CD14-positive monocyte (primary cell): ENCODE results near the gene ECI2. TPM values are rescaled to one million over a fixed set of nuclear protein-coding genes. Genes with fewer than 3 reads are reported as not detected.

ENCODE experiments used
- DNase-seq, 3 donors: peaks; one replicate each; pipeline ENCODE4 v3.0.0-alpha.2; 2011 to 2022
- H2AFZ ChIP-seq: 2 replicates; pipeline ENCODE4 v1.6.0; 2012; ENCODE audit warnings: mild to moderate bottlenecking, low read depth, low read length, inconsistent platforms; ENCODE audit not compliant: insufficient read depth, poor library complexity, severe bottlenecking
- H3K27ac ChIP-seq, 2 donors: 1 replicate in 1 of 2; 2 replicates in 1 of 2; pipeline ENCODE4 v1.5.1; 2012 to 2013; ENCODE audit warnings: low read length in 2 of 2, control low read depth in 1 of 2, inconsistent platforms in 1 of 2, low read depth in 1 of 2, mild to moderate bottlenecking in 1 of 2
- H3K27me3 ChIP-seq, 2 donors: one replicate each; pipeline versions ENCODE4 v1.6.0 to v1.6.1; 2011 to 2013; ENCODE audit warnings: low read length in 2 of 2; ENCODE audit not compliant: control insufficient read depth in 2 of 2, insufficient read depth in 2 of 2
- H3K36me3 ChIP-seq, 2 donors: replicated peaks in 1 of 2; 1 replicate in 1 of 2; 2 replicates in 1 of 2; pipeline versions ENCODE4 v1.5.1 to v1.6.1; 2012 to 2013; ENCODE audit warnings: low read length in 2 of 2, control low read depth in 1 of 2, inconsistent platforms in 1 of 2, mild to moderate bottlenecking in 1 of 2; ENCODE audit not compliant: insufficient read depth in 2 of 2, control insufficient read depth in 1 of 2
- H3K4me1 ChIP-seq, 2 donors: 1 replicate in 1 of 2; 2 replicates in 1 of 2; pipeline versions ENCODE4 v1.5.1 to v1.6.1; 2012 to 2013; ENCODE audit warnings: low read length in 2 of 2, control low read depth in 1 of 2, inconsistent platforms in 1 of 2, mild to moderate bottlenecking in 1 of 2, moderate library complexity in 1 of 2; ENCODE audit not compliant: insufficient read depth in 2 of 2, control insufficient read depth in 1 of 2
- H3K4me2 ChIP-seq: replicated peaks from 2 replicates; pipeline ENCODE3; 2012; ENCODE audit warnings: low read length, moderate library complexity, mild to moderate bottlenecking; ENCODE audit not compliant: poor library complexity, severe bottlenecking; ENCODE audit errors: extremely low read depth
- H3K4me3 ChIP-seq, 3 experiments: fragments of 200-600 bp in 1 of 3; sonication (generic) in 1 of 3; replicated peaks in 1 of 3; 1 replicate in 2 of 3; 2 replicates in 1 of 3; pipeline ENCODE4 v1.5.1; 2011 to 2013; ENCODE audit warnings: low read length in 3 of 3, mild to moderate bottlenecking in 3 of 3, control low read depth in 2 of 3, low read depth in 2 of 3, inconsistent platforms in 1 of 3, moderate library complexity in 1 of 3
- H3K79me2 ChIP-seq: 2 replicates; pipeline ENCODE4 v1.6.0; 2012; ENCODE audit warnings: mild to moderate bottlenecking, control low read depth, inconsistent platforms, low read length, moderate library complexity; ENCODE audit not compliant: insufficient read depth
- H3K9ac ChIP-seq: 2 replicates; pipeline ENCODE4 v1.6.0; 2017; ENCODE audit warnings: low read length, mild to moderate bottlenecking; ENCODE audit not compliant: insufficient read depth, poor library complexity, severe bottlenecking
- H3K9me3 ChIP-seq, 2 donors: replicated peaks in 1 of 2; 1 replicate in 1 of 2; 2 replicates in 1 of 2; pipeline versions ENCODE4 v1.5.1 to v1.6.1; 2012 to 2013; ENCODE audit warnings: low read length in 2 of 2, control low read depth in 1 of 2; ENCODE audit not compliant: control insufficient read depth in 1 of 2, insufficient read depth in 1 of 2
- H4K20me1 ChIP-seq: 2 replicates; pipeline ENCODE4 v1.6.0; 2012; ENCODE audit warnings: mild to moderate bottlenecking, low read length, control low read depth, moderate library complexity; ENCODE audit not compliant: insufficient read depth
- H3K27ac Mint-ChIP-seq, 7 donors: one replicate each; pipeline ENCODE4 v1.8.0; 2020; ENCODE audit warnings: mild to moderate bottlenecking in 7 of 7, mixed read lengths in 7 of 7, moderate library complexity in 6 of 7, inconsistent platforms in 2 of 7
- H3K27me3 Mint-ChIP-seq, 3 donors: one replicate each; pipeline ENCODE4 v1.8.0; 2021 to 2022; ENCODE audit warnings: low read depth in 3 of 3, mild to moderate bottlenecking in 3 of 3, mixed read lengths in 3 of 3, moderate library complexity in 3 of 3, inconsistent platforms in 1 of 3
- H3K36me3 Mint-ChIP-seq, 2 donors: one replicate each; pipeline ENCODE4 v1.8.0; 2020; ENCODE audit warnings: mixed read lengths in 2 of 2, inconsistent platforms in 1 of 2, mild to moderate bottlenecking in 1 of 2
- H3K4me1 Mint-ChIP-seq: one replicate; pipeline ENCODE4 v1.8.0; 2020; ENCODE audit warnings: mild to moderate bottlenecking, mixed read lengths
- H3K4me3 Mint-ChIP-seq, 2 donors: one replicate each; pipeline ENCODE4 v1.8.0; 2020; ENCODE audit warnings: mild to moderate bottlenecking in 2 of 2, mixed read lengths in 2 of 2, moderate library complexity in 1 of 2
- H3K9me3 Mint-ChIP-seq, 7 donors: one replicate each; pipeline ENCODE4 v1.8.0; 2020 to 2022; ENCODE audit warnings: mixed read lengths in 7 of 7, mild to moderate bottlenecking in 6 of 7, moderate library complexity in 6 of 7, inconsistent platforms in 2 of 7
- CTCF ChIP-seq: fragments of 200-600 bp; IDR thresholded peaks from one replicate; pipeline ENCODE4 v1.8.0; 2022; ENCODE audit warnings: antibody characterized with exemption, mild to moderate bottlenecking
- WGBS: methylation state at CpG from one replicate; pipeline ENCODE4 v1.1.5; 2013; ENCODE audit warnings: missing lambda C conversion rate; ENCODE audit not compliant: insufficient coverage; 5-methylcytosine and 5-hydroxymethylcytosine counted together
- intact Hi-C, 2 donors: fragments of 100-400 bp; cut with micrococcal nuclease; formaldehyde crosslinking; loops; one replicate each; pipeline versions ENCODE4 v1.15.0 to v1.15.1; 2023
- polyA plus RNA-seq, 3 donors: library from polyadenylated mRNA; depleted of rRNA in 1 of 3; unstranded in 2 of 3; stranded (reverse) in 1 of 3; fragments of 300-500 nt in 2 of 3; fragments of >200 nt in 1 of 3; fragmentation: Illumina TruSeq in 2 of 3; gene quantifications; 1 replicate in 2 of 3; 2 replicates in 1 of 3; pipeline ENCODE4 v1.2.3, GENCODE V29; 2012 to 2021

Gene ECI2
- polyA plus RNA-seq, 3 donors = 9.2 to 45.9 (median 44.5) TPM

DNA sequence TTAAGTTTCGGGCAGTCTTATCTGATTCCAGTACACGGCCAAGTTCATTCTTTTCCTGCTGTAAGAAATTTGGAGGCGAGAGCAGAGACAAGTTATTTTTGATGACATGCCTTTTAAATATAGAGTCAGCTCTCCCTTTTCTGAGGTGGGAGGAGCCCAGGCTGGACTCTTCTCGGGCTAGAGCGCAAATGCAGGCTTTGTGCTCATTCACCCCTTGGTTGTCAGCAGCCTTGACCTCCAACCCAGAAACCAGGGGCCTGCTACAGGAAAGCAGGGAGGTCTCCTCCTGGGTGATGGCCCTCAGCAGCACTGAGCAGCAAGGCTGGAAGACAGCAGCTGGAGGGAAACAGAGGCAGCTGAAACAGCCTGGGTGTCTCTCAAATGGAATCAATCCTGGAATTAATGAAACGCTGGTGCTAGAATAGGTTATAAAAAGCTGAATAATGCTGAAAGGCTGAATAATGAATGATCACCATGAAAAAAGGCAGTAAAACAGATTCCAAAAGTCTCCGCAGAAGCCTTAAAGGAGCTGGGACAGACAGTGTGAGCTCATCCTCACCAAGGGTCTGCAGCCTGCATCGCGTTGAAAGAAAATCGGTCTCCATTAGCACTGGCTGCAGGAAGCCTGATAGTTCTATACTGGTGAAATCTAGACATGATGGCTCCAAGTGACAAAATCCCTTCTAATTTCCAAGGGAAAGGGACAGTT lies 28.2 kb upstream of the ECI2 start:
- Mint-ChIP-seq H3K27me3 (peaks cover 0 to 3% (median 2%) of the 10 kb centered on the region in 3 donors), H3K9me3 (peaks cover 0 to 7% (median 2%) of the 10 kb centered on the region in 7 donors), H3K4me3 (no peak overlapping the region), H3K36me3 (no peaks in the 10 kb centered on the region), H3K27ac (no peak overlapping the region), H3K4me1 (no peaks in the 10 kb centered on the region)
- no peak for TF ChIP-seq CTCF
- H3K4me3 ChIP-seq = no peak overlapping the region
- intact Hi-C loops = no loop called here
- no peak for DNase-seq
- H3K4me1 ChIP-seq = no peaks in the 10 kb centered on the region
- H3K36me3 ChIP-seq = no peaks in the 10 kb centered on the region
- no peak overlapping the region for H3K4me2 ChIP-seq
- no peak overlapping the region for H3K9ac ChIP-seq
- no peak overlapping the region for H2AFZ ChIP-seq
- no peaks in the 10 kb centered on the region for H4K20me1 ChIP-seq
- H3K27me3 ChIP-seq = no peaks in the 10 kb centered on the region
- H3K9me3 ChIP-seq = peaks cover 0 to 4% of the 10 kb centered on the region in 2 donors
- no peaks in the 10 kb centered on the region for H3K79me2 ChIP-seq
- H3K27ac ChIP-seq = no peak overlapping the region
- WGBS = 98% methylated on average over 6 of the region's 10 CpGs

GRCh38 chr6:4162370-4162769 lies 27.0 kb upstream of the ECI2 start:
- Mint-ChIP-seq H3K27ac (no peak overlapping the region), H3K4me3 (no peak overlapping the region), H3K27me3 (peaks cover 0 to 3% (median 2%) of the 10 kb centered on the region in 3 donors), H3K4me1 (no peaks in the 10 kb centered on the region), H3K9me3 (peaks cover 0 to 3% (median 0%) of the 10 kb centered on the region in 7 donors), H3K36me3 (no peaks in the 10 kb centered on the region)
- no peaks in the 10 kb centered on the region for H4K20me1 ChIP-seq
- no peak for DNase-seq
- intact Hi-C loops = no loop called here
- TF ChIP-seq CTCF = no peak
- no peak overlapping the region for H3K4me2 ChIP-seq
- H3K27ac ChIP-seq = no peak overlapping the region
- H3K79me2 ChIP-seq = no peaks in the 10 kb centered on the region
- no peak overlapping the region for H3K9ac ChIP-seq
- peaks cover 0 to 2% of the 10 kb centered on the region in 2 donors for H3K9me3 ChIP-seq
- 90% methylated on average over 1 of the region's 1 CpG for WGBS
- no peak overlapping the region for H2AFZ ChIP-seq
- no peaks in the 10 kb centered on the region for H3K36me3 ChIP-seq
- H3K4me3 ChIP-seq = no peak overlapping the region
- H3K4me1 ChIP-seq = no peaks in the 10 kb centered on the region
- no peaks in the 10 kb centered on the region for H3K27me3 ChIP-seq
